LoVo (cell line): ENCODE measurements around the gene UBE2I.

Experiments used
- DNase-seq: peaks from one replicate; pipeline ENCODE4 v3.0.0-alpha.2; 2016; ENCODE audit warnings: low spot score

Gene UBE2I

DNA sequence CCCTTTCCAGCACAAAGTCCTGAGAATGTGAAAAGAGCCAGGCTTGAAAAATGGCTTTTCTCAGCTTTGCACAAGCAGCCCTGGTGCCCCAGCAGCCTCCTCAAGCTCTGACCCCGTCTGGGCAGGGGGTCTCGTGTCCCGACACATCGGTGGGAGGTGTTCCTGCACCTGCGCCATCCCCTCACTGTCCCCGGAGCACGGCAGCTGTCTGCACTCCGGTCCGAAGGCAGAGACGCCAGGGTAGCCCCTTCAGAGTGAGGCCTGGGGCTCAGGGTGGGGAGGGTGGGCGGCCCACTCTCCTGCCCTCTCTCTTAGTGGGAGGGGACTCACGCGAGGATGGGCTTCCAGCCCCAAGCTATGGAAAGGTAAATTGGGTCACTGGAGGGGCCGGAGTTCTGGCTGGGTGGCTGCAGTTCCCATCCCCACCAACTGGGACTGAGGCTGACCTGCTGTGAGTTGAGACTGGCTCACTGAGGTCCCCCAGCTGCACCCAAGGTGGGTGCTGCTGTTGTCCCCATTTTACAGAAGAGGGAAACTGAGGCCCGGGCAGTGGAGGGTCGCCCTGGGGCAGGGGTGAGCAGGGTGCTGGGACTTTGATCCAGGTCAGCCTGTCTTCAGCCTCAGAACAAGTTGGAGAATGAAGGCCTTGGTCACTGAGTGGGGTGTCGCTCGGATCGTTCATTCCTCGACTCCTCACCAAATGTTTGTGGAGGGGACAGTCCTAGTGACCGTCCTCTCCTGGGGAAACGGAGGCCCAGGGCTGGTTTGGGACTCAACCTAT is 21.7 kb downstream of the UBE2I start:
- no peak for DNase-seq

- DNase-seq: peak; percentile 46
Measured at GRCh38 chr16:1331712-1332617, 22.5 kb downstream of the UBE2I start.

DNA sequence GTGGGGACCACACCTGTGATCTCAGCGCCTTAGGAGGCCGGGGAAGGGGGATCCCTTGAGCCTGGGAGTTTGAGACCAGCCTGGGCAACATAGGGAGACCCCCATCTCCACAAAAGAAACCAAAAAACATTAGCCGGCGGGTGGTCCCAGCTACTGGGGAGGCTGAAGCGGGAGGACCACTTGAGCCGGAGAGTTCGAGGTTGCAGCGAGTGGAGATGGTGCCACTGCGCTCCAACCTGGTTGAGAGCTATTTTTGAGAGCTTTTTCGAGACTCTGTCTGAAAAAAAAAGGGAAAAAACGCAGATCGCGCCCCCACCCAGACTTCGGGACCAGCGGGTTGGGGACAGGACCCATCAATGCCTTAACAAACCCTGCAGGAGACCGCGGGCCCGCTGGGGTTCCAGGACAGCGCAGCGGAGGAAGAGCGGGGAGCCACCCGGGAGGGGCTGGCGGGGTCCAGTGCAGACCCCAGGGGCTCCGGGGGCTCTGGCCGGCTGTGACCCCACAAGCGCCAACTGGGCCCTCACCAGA is 23.2 kb downstream of the UBE2I start:
- no peak for DNase-seq

GRCh38 chr16:1333149-1333812 is 23.8 kb downstream of the UBE2I start, which contains the start of gene BAIAP3:
BAIAP3 (plus strand) TSS chr16:1333645; CDS start chr16:1338550, 4,905 bp downstream.
- peak; percentile 59 for DNase-seq

DNA sequence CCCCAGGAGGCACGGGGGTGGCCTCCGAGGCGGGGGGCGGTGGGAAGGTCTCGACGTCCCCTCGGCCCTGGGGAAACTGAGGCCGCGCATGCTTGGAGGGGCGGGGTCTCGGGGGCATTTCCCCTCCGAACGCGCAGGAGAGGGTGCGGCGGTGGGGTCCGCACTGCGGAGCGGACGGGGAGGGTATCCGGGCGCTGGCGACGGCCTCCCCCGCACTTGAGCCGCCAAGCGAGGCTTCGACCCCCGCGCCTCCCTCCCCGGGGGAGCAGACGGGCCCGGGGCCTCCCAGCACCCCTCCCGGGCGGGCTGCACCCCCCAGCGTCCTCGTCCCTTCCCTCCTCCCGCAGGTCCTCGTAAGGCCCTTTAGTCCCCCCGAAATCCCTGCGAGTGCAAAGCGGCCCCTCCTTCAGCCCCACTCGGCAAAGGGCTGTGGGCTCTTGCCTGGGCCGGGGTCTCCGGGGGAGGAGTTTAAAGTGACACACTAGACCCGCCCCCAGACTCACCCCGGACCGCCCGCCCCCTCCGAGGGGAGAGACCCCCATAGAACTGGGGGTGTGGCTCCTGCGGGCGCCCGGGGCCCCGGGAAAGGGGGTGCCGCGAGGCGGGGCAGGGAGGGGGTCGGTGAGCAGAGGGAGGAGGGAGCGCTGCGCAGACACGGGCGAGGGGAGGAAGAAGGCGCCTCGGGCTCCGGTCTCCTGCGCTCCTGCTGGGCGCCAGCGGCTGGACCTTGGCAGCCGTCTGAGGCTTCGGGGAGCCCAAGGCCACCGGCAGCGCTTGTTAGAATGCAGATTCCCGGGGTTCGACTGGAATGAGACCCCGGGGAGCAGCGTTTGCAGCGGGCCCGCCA is 24.6 kb downstream of the UBE2I start:
- no peak for DNase-seq

GRCh38 chr16:1334739-1335138 is 25.3 kb downstream of the UBE2I start:
- no peak for DNase-seq

- DNase-seq: no peak
Measured at GRCh38 chr16:1335211-1335971, 26.0 kb downstream of the UBE2I start.

DNA sequence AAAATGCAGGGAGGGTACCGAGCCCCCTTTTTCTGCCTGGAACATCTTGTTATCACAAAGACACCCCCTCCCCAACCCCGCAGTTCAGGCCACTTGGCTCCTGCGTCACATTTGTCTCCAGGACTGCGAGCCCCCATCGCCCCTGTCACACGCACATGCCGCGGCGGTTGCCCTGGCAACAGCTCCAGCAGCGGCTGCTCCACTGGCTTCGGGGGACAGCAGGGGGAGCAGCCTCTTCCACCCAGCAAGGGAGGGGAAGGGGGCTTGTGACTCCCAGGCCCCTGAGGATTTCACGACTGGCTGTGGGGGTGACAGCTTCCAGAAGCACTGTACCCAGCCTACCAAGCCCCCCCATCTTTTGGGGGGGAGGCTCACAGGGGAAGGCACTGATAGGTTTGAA is 26.6 kb downstream of the UBE2I start:
- no peak for DNase-seq

DNA sequence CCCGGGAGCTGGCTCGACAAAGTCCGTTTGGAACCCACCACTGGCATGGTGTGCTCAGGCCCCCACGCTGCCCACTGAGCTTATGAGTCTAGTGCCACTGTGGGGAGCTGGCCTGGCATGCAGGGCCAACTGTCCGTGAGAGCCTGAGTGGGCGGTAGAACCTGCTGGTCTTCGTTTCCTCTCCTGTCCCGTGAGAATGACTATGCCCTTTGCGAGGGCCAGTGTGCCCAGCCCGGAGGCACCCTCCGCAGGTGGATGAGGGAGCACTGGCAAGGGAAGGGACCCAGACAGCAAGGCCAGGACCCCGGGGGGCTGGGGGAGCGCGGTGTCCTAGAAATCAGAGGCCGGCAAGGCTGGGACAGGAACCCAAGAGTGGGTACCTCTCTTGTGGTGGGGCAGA is 27.2 kb downstream of the UBE2I start:
- no peak for DNase-seq

DNA sequence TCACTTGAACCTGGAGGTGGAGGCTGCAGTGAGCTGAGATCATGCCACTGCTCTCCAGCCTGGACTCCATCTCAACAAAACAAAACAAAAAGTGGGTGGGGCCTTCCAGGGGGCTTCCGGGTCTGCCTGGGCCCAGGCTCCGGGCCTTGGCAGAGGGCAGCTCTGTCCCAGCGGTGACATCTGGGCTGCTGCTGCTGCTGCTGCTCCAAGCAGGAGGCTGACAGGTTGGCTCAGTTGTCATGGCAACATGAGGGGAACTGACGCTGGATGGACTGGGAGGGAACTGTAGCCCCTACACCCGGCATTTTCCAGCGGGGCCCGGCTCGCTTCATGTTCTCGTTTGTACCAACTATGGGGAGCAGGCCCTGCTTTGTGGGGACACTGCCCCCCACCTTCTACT is 28.1 kb downstream of the UBE2I start:
- DNase-seq: no peak

- no peak for DNase-seq
Measured at GRCh38 chr16:1338119-1338730, 28.8 kb downstream of the UBE2I start.

- no peak for DNase-seq
Measured at GRCh38 chr16:1338855-1339675, 29.6 kb downstream of the UBE2I start.

- no peak for DNase-seq
Measured at GRCh38 chr16:1340730-1341494, 31.5 kb downstream of the UBE2I start.

GRCh38 chr16:1341495-1342420 is 32.3 kb downstream of the UBE2I start:
- no peak for DNase-seq

- DNase-seq: peak; percentile 93
Measured at GRCh38 chr16:1342526-1343427, 33.3 kb downstream of the UBE2I start.
